HT-29 (cell line): ENCODE measurements around the gene SGCA. TPM values are rescaled to one million over a fixed set of nuclear protein-coding genes. Genes with fewer than 3 reads are reported as not detected.

Source experiments
- DNase-seq: peaks from one replicate; pipeline ENCODE4 v3.0.0-alpha.2; 2015; ENCODE audit warnings: low spot score
- total RNA-seq: library from RNA; depleted of rRNA; stranded (reverse); fragments of >200 nt; shearing (Covaris generic); gene quantifications from 2 replicates; pipeline ENCODE4 v1.2.3, GENCODE V29; 2014

The SGCA gene
- total RNA-seq, 1 experiment from 2014 or later, result not detected

- DNase-seq, result no peak
Observed at GRCh38 chr17:50181591-50182560, 16.1 kb downstream of the SGCA start.

- DNase-seq, result no peak
Observed at GRCh38 chr17:50182783-50183420, 17.1 kb downstream of the SGCA start.

GRCh38 chr17:50183421-50183994, 17.7 kb downstream of the SGCA start:
- no peak for DNase-seq

- no peak for DNase-seq
Observed at GRCh38 chr17:50184064-50184463, 18.3 kb downstream of the SGCA start.

GRCh38 chr17:50184611-50185398, 19.0 kb downstream of the SGCA start:
- no peak for DNase-seq

GRCh38 chr17:50185631-50186471, 20.0 kb downstream of the SGCA start:
- DNase-seq, result no peak

- DNase-seq, result no peak
Observed at GRCh38 chr17:50186661-50187393, 21.0 kb downstream of the SGCA start.

GRCh38 chr17:50187394-50187725, 21.6 kb downstream of the SGCA start:
- no peak for DNase-seq

- no peak for DNase-seq
Observed at GRCh38 chr17:50187751-50188530, 22.1 kb downstream of the SGCA start.

GRCh38 chr17:50188531-50188920, 22.7 kb downstream of the SGCA start:
- no peak for DNase-seq

GRCh38 chr17:50188921-50189549, 23.2 kb downstream of the SGCA start:
- DNase-seq, result no peak

GRCh38 chr17:50189550-50190292, 23.9 kb downstream of the SGCA start:
- no peak for DNase-seq

- DNase-seq, result no peak
Observed at GRCh38 chr17:50190293-50190602, 24.4 kb downstream of the SGCA start.

- DNase-seq, result no peak
Observed at GRCh38 chr17:50190603-50191358, 25.0 kb downstream of the SGCA start.

- DNase-seq, result no peak
Observed at GRCh38 chr17:50191359-50192143, 25.7 kb downstream of the SGCA start.

- no peak for DNase-seq
Observed at GRCh38 chr17:50192144-50192617, 26.4 kb downstream of the SGCA start.
